Cortex of kidney (tissue), 1 donor: ENCODE data around the gene SLC12A7.
"Not testable (repeated sequence)": the region's sequence is repeated elsewhere in the genome, so short reads cannot be mapped to it uniquely, and the experiment has no call there.

Source experiments
- DNase-seq: peaks from one replicate; lab custom pipeline; 2025; lab: John Stamatoyannopoulos, UW

The SLC12A7 gene

GRCh38 chr5:1109542-1110306, 2.1 kb downstream of the SLC12A7 start:
- DNase-seq: no peak

GRCh38 chr5:1108865-1109174, 3.0 kb downstream of the SLC12A7 start:
- DNase-seq: no peak

GRCh38 chr5:1108023-1108864, 3.6 kb downstream of the SLC12A7 start:
- DNase-seq: no peak

GRCh38 chr5:1107167-1108022, 4.5 kb downstream of the SLC12A7 start:
- DNase-seq: no peak

- DNase-seq: no peak
Measured at GRCh38 chr5:1106385-1107166, 5.3 kb downstream of the SLC12A7 start.

- DNase-seq: no peak
Measured at GRCh38 chr5:1105350-1106265, 6.3 kb downstream of the SLC12A7 start.

GRCh38 chr5:1104327-1105006, 7.4 kb downstream of the SLC12A7 start:
- DNase-seq: no peak

- peak; percentile 33 for DNase-seq
Measured at GRCh38 chr5:1103505-1104326, 8.1 kb downstream of the SLC12A7 start.

- DNase-seq: no peak
Measured at GRCh38 chr5:1103093-1103492, 8.8 kb downstream of the SLC12A7 start.

- DNase-seq: no peak
Measured at GRCh38 chr5:1101961-1102713, 9.7 kb downstream of the SLC12A7 start.

- DNase-seq: no peak
Measured at GRCh38 chr5:1100664-1101574, 10.9 kb downstream of the SLC12A7 start.

- no peak for DNase-seq
Measured at GRCh38 chr5:1099926-1100663, 11.8 kb downstream of the SLC12A7 start.

GRCh38 chr5:1098986-1099597, 12.8 kb downstream of the SLC12A7 start:
- DNase-seq: no peak

- not testable (repeated sequence) for DNase-seq
Measured at GRCh38 chr5:1097988-1098385, 13.9 kb downstream of the SLC12A7 start.

GRCh38 chr5:1097381-1097987, 14.4 kb downstream of the SLC12A7 start:
- no peak for DNase-seq

GRCh38 chr5:1096838-1097237, 15.0 kb downstream of the SLC12A7 start:
- DNase-seq: no peak
